Measurements from ENCODE around the gene MRFAP1.
"Not testable (repeated sequence)": the region's sequence is repeated elsewhere in the genome, so short reads cannot be mapped to it uniquely, and the experiment has no call there.

The MRFAP1 gene

GRCh38 chr4:6618386-6619115 is 21.9 kb upstream of the MRFAP1 start:
- peaks cover 37% of the 10 kb centered on the region for H3K36me3 Mint-ChIP-seq
- H3K4me1 Mint-ChIP-seq: no peaks in the 10 kb centered on the region
- H3K9me3 Mint-ChIP-seq: no peaks in the 10 kb centered on the region
- peak; percentile 17 for DNase-seq
- no peak overlapping the region for H3K27ac Mint-ChIP-seq
- H3K27me3 Mint-ChIP-seq: no peaks in the 10 kb centered on the region
- CTCF ChIA-PET: no interaction called here
- H3K4me3 Mint-ChIP-seq: no peak overlapping the region

GRCh38 chr4:6619116-6619465 is 21.4 kb upstream of the MRFAP1 start:
- CTCF ChIA-PET: no interaction called here
- no peak overlapping the region for H3K27ac Mint-ChIP-seq
- no peaks in the 10 kb centered on the region for H3K9me3 Mint-ChIP-seq
- H3K36me3 Mint-ChIP-seq: peaks cover 37% of the 10 kb centered on the region
- no peak overlapping the region for H3K4me3 Mint-ChIP-seq
- H3K27me3 Mint-ChIP-seq: no peaks in the 10 kb centered on the region
- H3K4me1 Mint-ChIP-seq: no peaks in the 10 kb centered on the region
- no peak for DNase-seq

GRCh38 chr4:6619466-6620255 is 20.8 kb upstream of the MRFAP1 start:
- H3K9me3 Mint-ChIP-seq: no peaks in the 10 kb centered on the region
- no peaks in the 10 kb centered on the region for H3K27me3 Mint-ChIP-seq
- H3K27ac Mint-ChIP-seq: no peak overlapping the region
- no peaks in the 10 kb centered on the region for H3K4me1 Mint-ChIP-seq
- CTCF ChIA-PET: no interaction called here
- H3K36me3 Mint-ChIP-seq: peaks cover 37% of the 10 kb centered on the region
- H3K4me3 Mint-ChIP-seq: no peak overlapping the region
- peak; percentile 14 for DNase-seq

GRCh38 chr4:6620296-6620695 is 20.2 kb upstream of the MRFAP1 start:
- Mint-ChIP-seq H3K36me3 (peaks cover 36% of the 10 kb centered on the region), H3K4me3 (no peak overlapping the region), H3K27me3 (no peaks in the 10 kb centered on the region), H3K4me1 (no peaks in the 10 kb centered on the region), H3K27ac (no peak overlapping the region), H3K9me3 (no peaks in the 10 kb centered on the region)
- CTCF ChIA-PET: no interaction called here
- no peak for DNase-seq

- Mint-ChIP-seq H3K27me3 (no peaks in the 10 kb centered on the region), H3K4me1 (no peaks in the 10 kb centered on the region), H3K27ac (no peak overlapping the region), H3K36me3 (peaks cover 33% of the 10 kb centered on the region), H3K4me3 (no peak overlapping the region), H3K9me3 (no peaks in the 10 kb centered on the region)
- DNase-seq: no peak
- CTCF ChIA-PET: no interaction called here
Measured at GRCh38 chr4:6620891-6621555, 19.5 kb upstream of the MRFAP1 start.

- Mint-ChIP-seq H3K9me3 (no peaks in the 10 kb centered on the region), H3K4me3 (no peak overlapping the region), H3K27ac (no peak overlapping the region), H3K36me3 (peaks cover 28% of the 10 kb centered on the region), H3K27me3 (no peaks in the 10 kb centered on the region), H3K4me1 (no peaks in the 10 kb centered on the region)
- DNase-seq: no peak
- CTCF ChIA-PET: no interaction called here
Measured at GRCh38 chr4:6621556-6621927, 18.9 kb upstream of the MRFAP1 start.

GRCh38 chr4:6622744-6623143 is 17.7 kb upstream of the MRFAP1 start:
- Mint-ChIP-seq H3K36me3 (peaks cover 18% of the 10 kb centered on the region), H3K4me1 (no peaks in the 10 kb centered on the region), H3K27ac (no peak overlapping the region), H3K4me3 (no peak overlapping the region), H3K27me3 (no peaks in the 10 kb centered on the region), H3K9me3 (no peaks in the 10 kb centered on the region)
- no peak for DNase-seq
- CTCF ChIA-PET: no interaction called here

GRCh38 chr4:6625256-6625655 is 15.2 kb upstream of the MRFAP1 start:
- no peak overlapping the region for H3K27ac Mint-ChIP-seq

GRCh38 chr4:6626066-6626465 is 14.4 kb upstream of the MRFAP1 start:
- peaks cover 8% of the 10 kb centered on the region for H3K27me3 Mint-ChIP-seq
- H3K9me3 Mint-ChIP-seq: no peaks in the 10 kb centered on the region
- peak; percentile 1 for DNase-seq
- no peak overlapping the region for H3K4me3 Mint-ChIP-seq
- H3K36me3 Mint-ChIP-seq: peaks cover 9% of the 10 kb centered on the region
- H3K27ac Mint-ChIP-seq: no peak overlapping the region
- no peaks in the 10 kb centered on the region for H3K4me1 Mint-ChIP-seq
- CTCF ChIA-PET: no interaction called here

More at GRCh38 chr4:6625256-6625655, 15.2 kb upstream of the MRFAP1 start:
- H3K9me3 Mint-ChIP-seq: no peaks in the 10 kb centered on the region
- CTCF ChIA-PET: no interaction called here
- H3K4me3 Mint-ChIP-seq: no peak overlapping the region
- DNase-seq: no peak
- H3K36me3 Mint-ChIP-seq: peaks cover 9% of the 10 kb centered on the region
- H3K27me3 Mint-ChIP-seq: peaks cover 4% of the 10 kb centered on the region
- no peaks in the 10 kb centered on the region for H3K4me1 Mint-ChIP-seq

- Mint-ChIP-seq H3K4me1 (no peaks in the 10 kb centered on the region), H3K9me3 (no peaks in the 10 kb centered on the region), H3K36me3 (no peaks in the 10 kb centered on the region), H3K4me3 (no peak overlapping the region), H3K27me3 (peaks cover 8% of the 10 kb centered on the region), H3K27ac (no peak overlapping the region)
- peak; percentile 4 for DNase-seq
- CTCF ChIA-PET: no interaction called here
Measured at GRCh38 chr4:6627832-6628231, 12.7 kb upstream of the MRFAP1 start.

GRCh38 chr4:6628484-6628883 is 12.0 kb upstream of the MRFAP1 start:
- H3K4me3 Mint-ChIP-seq, H3K9me3 Mint-ChIP-seq, H3K27ac Mint-ChIP-seq, H3K36me3 Mint-ChIP-seq, H3K27me3 Mint-ChIP-seq, CTCF ChIA-PET, H3K4me1 Mint-ChIP-seq: not testable (repeated sequence)
- peak; percentile 1 for DNase-seq

- Mint-ChIP-seq H3K27me3 (peaks cover 8% of the 10 kb centered on the region), H3K4me3 (no peak overlapping the region), H3K4me1 (peaks cover 8% of the 10 kb centered on the region), H3K9me3 (no peaks in the 10 kb centered on the region), H3K36me3 (no peaks in the 10 kb centered on the region), H3K27ac (no peak overlapping the region)
- CTCF ChIA-PET: interaction anchor here (1.0 kb wide), 1 partner anchor 20 kb away, joined by 3 read pairs; no protein-coding TSS in a partner anchor
- peak; percentile 1 for DNase-seq
Measured at GRCh38 chr4:6632125-6632524, 8.4 kb upstream of the MRFAP1 start.

GRCh38 chr4:6633091-6633906 is 7.2 kb upstream of the MRFAP1 start:
- DNase-seq: peak; percentile 22
- peaks cover 8% of the 10 kb centered on the region for H3K4me1 Mint-ChIP-seq
- H3K36me3 Mint-ChIP-seq: peaks cover 1% of the 10 kb centered on the region
- peaks cover 8% of the 10 kb centered on the region for H3K27me3 Mint-ChIP-seq
- CTCF ChIA-PET: interaction anchor here (1.3 kb wide), 1 partner anchor 240 kb away, joined by 3 read pairs; no protein-coding TSS in a partner anchor
- H3K27ac Mint-ChIP-seq: no peak overlapping the region
- H3K9me3 Mint-ChIP-seq: peaks cover 3% of the 10 kb centered on the region
- H3K4me3 Mint-ChIP-seq: no peak overlapping the region

GRCh38 chr4:6634746-6635145 is 5.7 kb upstream of the MRFAP1 start:
- H3K27me3 Mint-ChIP-seq: peaks cover 5% of the 10 kb centered on the region
- H3K9me3 Mint-ChIP-seq: peaks cover 3% of the 10 kb centered on the region
- H3K36me3 Mint-ChIP-seq: peaks cover 3% of the 10 kb centered on the region
- DNase-seq: peak; percentile 10
- CTCF ChIA-PET: interaction anchor here (0.7 kb wide), 1 partner anchor 46 kb away, joined by 4 read pairs; no protein-coding TSS in a partner anchor
- no peak overlapping the region for H3K4me3 Mint-ChIP-seq
- peaks cover 13% of the 10 kb centered on the region for H3K4me1 Mint-ChIP-seq
- H3K27ac Mint-ChIP-seq: no peak overlapping the region

Measured in activated naive CD4-positive, alpha-beta T cell treated with anti-CD3 and anti-CD28 coated beads, Interleukin-2, amount 10 ng/mL, durations not matched to agents 7 days and 5 days (primary cell).